DOHH2 (cell line): ENCODE results near the gene PTGS1.

Source experiments
- H3F3A ChIP-seq: fragments of 200-600 bp; sonication (generic), shearing (Covaris generic); 2 replicates; pipeline ENCODE4 v1.6.0; 2016; ENCODE audit warnings: antibody characterized with exemption, mild to moderate bottlenecking; ENCODE audit not compliant: control insufficient read depth, insufficient read depth
- H3K27ac ChIP-seq: fragments of 200-600 bp; sonication (generic); 2 replicates; pipeline ENCODE4 v1.5.1; 2014; ENCODE audit warnings: low read depth, mild to moderate bottlenecking, low read length, moderate library complexity
- H3K27me3 ChIP-seq: fragments of 200-600 bp; sonication (generic); 2 replicates; pipeline ENCODE4 v1.6.1; 2014; ENCODE audit warnings: mild to moderate bottlenecking, low read length, mixed read lengths; ENCODE audit not compliant: control insufficient read depth
- H3K36me3 ChIP-seq: fragments of 200-600 bp; sonication (generic); 2 replicates; pipeline ENCODE4 v1.6.1; 2014; ENCODE audit warnings: mild to moderate bottlenecking, low read length, moderate library complexity, mixed read lengths; ENCODE audit not compliant: control insufficient read depth
- H3K4me1 ChIP-seq: fragments of 200-600 bp; sonication (generic); 2 replicates; pipeline ENCODE4 v1.6.1; 2014; ENCODE audit warnings: mild to moderate bottlenecking, low read length, mixed read lengths; ENCODE audit not compliant: control insufficient read depth
- H3K4me2 ChIP-seq: fragments of 200-600 bp; sonication (generic); 2 replicates; pipeline ENCODE4 v1.6.0; 2014; ENCODE audit warnings: mild to moderate bottlenecking, low read length, moderate library complexity
- H3K4me3 ChIP-seq: fragments of 200-600 bp; sonication (generic); 2 replicates; pipeline ENCODE4 v1.5.1; 2014; ENCODE audit warnings: mild to moderate bottlenecking, low read length, mixed read lengths
- H3K79me2 ChIP-seq: fragments of 200-600 bp; sonication (generic); 2 replicates; pipeline ENCODE4 v1.6.1; 2014; ENCODE audit warnings: mild to moderate bottlenecking, low read length, mixed read lengths; ENCODE audit not compliant: control insufficient read depth
- H3K9me2 ChIP-seq: fragments of 200-600 bp; sonication (generic); replicated peaks from 2 replicates; pipeline ENCODE4 v1.6.1; 2014; ENCODE audit warnings: mild to moderate bottlenecking, low read length, mixed read lengths; ENCODE audit not compliant: control insufficient read depth
- H3K9me3 ChIP-seq: fragments of 200-600 bp; sonication (generic); 2 replicates; pipeline ENCODE4 v1.6.1; 2014; ENCODE audit warnings: antibody characterized with exemption, low read length, mixed read lengths; ENCODE audit not compliant: control insufficient read depth, insufficient read depth
- H4K20me1 ChIP-seq: fragments of 200-600 bp; sonication (generic); 2 replicates; pipeline ENCODE4 v1.6.0; 2014; ENCODE audit warnings: low read depth, mild to moderate bottlenecking, antibody characterized with exemption, low read length, moderate library complexity; ENCODE audit not compliant: control insufficient read depth, insufficient read depth
- EZH2phosphoT487 ChIP-seq: fragments of 200-600 bp; sonication (generic); IDR thresholded peaks from 2 replicates; pipeline ENCODE4 v1.6.1; 2017; ENCODE audit warnings: borderline replicate concordance, mild to moderate bottlenecking, antibody characterized with exemption, low read length, moderate library complexity, mixed read lengths
- TF ChIP-seq, protein P1 (sequence below): fragments of 200-600 bp; sonication (generic); IDR thresholded peaks from one replicate; pipeline ENCODE4 v1.5.1; 2014; ENCODE audit warnings: antibody characterized with exemption, mild to moderate bottlenecking, low read depth, low read length; ENCODE audit not compliant: poor library complexity, severe bottlenecking

PTGS1 gene

DNA sequence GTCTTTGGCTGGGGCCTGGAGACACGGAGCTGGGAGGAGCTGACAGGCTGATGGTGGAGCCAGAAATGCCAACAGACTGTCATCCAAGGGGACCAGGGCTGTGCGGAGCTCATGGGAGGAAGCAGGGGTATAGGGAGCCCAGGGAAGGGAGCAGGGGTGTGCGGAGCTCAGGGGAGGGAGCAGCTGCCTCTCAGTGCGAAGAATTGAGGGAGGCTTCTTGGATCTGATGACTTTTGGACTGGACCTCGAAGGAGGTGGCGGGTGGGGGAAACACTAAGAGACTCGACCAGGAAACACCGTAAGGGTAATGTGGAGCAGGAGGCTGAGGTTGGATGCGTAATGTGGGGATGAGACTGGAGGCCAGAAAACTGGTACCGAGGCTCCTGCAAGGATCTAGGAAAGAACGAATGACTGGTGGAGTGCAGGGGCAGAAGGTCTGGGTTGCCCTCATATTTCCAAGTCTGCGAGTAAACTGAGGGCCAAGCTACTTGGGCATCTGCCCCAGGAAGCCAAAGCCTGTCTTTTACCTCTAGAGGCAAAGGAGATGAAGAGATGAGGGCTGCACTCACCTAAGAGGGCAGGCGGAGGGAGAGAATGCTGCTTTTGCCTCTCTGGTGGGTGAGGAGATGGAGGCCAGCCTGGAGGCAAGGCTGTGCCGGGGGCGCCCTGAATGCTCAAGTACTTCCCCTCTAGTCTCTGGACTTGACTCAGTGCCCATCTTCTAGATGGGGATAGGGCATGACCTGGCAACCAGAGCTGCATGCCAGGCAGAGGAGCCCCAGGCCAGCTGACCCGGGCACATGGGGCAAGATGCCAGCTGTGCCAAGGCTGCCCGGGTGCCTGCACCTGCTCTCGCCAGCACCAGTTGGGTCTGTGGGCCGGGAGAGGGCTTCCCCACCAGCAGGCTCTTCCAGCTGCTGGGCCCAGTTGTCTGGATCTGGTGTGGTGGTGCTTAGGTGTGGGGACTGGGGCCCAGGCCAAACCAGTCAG is 2.3 kb downstream of the PTGS1 start:
- Histone ChIP-seq H3K9me2 (no peaks in the 10 kb centered on the region), H3K4me3 (no peak overlapping the region), H3K27ac (no peak overlapping the region), H3F3A (no peaks in the 10 kb centered on the region), H3K36me3 (no peaks in the 10 kb centered on the region), H3K4me2 (no peak overlapping the region), H3K4me1 (peaks cover 34% of the 10 kb centered on the region), H4K20me1 (no peaks in the 10 kb centered on the region), H3K79me2 (no peaks in the 10 kb centered on the region), H3K27me3 (0 out of 2 replicates have a peak, but pooled peaks cover 6% of the 10 kb centered on the region), H3K9me3 (no peaks in the 10 kb centered on the region)
- no peak for TF ChIP-seq EZH2phosphoT487
- TF ChIP-seq, protein P1, sequence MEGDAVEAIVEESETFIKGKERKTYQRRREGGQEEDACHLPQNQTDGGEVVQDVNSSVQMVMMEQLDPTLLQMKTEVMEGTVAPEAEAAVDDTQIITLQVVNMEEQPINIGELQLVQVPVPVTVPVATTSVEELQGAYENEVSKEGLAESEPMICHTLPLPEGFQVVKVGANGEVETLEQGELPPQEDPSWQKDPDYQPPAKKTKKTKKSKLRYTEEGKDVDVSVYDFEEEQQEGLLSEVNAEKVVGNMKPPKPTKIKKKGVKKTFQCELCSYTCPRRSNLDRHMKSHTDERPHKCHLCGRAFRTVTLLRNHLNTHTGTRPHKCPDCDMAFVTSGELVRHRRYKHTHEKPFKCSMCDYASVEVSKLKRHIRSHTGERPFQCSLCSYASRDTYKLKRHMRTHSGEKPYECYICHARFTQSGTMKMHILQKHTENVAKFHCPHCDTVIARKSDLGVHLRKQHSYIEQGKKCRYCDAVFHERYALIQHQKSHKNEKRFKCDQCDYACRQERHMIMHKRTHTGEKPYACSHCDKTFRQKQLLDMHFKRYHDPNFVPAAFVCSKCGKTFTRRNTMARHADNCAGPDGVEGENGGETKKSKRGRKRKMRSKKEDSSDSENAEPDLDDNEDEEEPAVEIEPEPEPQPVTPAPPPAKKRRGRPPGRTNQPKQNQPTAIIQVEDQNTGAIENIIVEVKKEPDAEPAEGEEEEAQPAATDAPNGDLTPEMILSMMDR = no peak

DNA sequence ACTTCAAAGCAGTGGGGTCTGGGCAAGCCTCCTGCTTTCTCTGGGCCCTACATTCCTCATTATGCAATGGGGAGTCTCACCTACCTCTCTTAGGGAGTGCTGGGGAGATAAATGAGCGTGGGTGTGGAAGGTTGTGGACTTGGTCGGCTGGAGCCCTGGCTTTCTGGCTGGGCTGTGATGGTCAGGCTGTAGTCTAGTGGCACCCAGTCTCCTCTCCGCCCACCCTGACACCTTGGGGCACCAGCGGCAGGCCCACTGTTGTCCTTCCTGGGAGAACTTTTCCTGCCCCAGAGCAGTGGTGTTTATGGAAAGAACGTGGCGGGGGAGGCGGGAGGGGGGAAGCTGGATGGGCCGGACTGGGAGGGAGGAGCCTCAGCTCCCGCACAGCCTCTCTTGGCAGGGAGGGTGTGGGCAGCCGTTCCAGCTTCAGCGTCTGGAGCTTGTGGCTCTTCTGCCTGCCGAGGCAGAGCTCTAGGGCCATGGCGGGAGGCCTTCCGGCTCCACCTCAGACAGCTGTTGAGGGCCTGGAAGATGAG is 4.1 kb downstream of the PTGS1 start:
- H4K20me1 ChIP-seq = no peaks in the 10 kb centered on the region
- H3K9me2 ChIP-seq = no peaks in the 10 kb centered on the region
- H3K36me3 ChIP-seq = no peaks in the 10 kb centered on the region
- H3K79me2 ChIP-seq = no peaks in the 10 kb centered on the region
- H3F3A ChIP-seq = no peaks in the 10 kb centered on the region
- H3K9me3 ChIP-seq = peaks cover 8% of the 10 kb centered on the region
- H3K27me3 ChIP-seq = 0 out of 2 replicates have a peak, but pooled peaks cover 6% of the 10 kb centered on the region
- H3K4me1 ChIP-seq = peaks cover 34% of the 10 kb centered on the region
- no peak overlapping the region for H3K27ac ChIP-seq
- TF ChIP-seq, protein P1 = no peak
- TF ChIP-seq EZH2phosphoT487 = no peak
- no peak overlapping the region for H3K4me2 ChIP-seq
- no peak overlapping the region for H3K4me3 ChIP-seq

DNA sequence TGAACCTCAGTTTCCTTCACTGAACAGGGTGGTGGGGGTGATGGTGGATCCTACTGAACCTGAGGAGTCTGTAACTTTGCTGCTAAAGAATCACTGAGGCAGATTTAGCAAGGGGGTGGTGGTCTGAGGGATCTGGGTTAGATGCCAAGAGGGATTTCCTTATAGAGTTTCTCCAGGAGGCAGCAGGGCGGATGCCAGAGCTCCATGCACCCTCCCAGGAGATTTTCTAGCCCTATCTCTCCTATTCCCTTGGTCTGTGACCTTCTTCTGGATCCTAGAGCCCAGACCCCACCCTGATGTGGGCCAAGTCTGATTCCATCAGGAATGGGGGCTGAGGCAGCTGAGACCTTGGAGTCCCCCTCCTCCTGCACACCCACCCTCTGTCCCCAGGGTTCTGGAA is 6.0 kb downstream of the PTGS1 start:
- Histone ChIP-seq H3K4me3 (no peak overlapping the region), H3K9me3 (peaks cover 10% of the 10 kb centered on the region), H3K9me2 (no peaks in the 10 kb centered on the region), H3K4me2 (no peak overlapping the region), H3K27ac (no peak overlapping the region), H3K4me1 (peaks cover 19% of the 10 kb centered on the region), H3F3A (no peaks in the 10 kb centered on the region), H3K79me2 (no peaks in the 10 kb centered on the region), H3K27me3 (0 out of 2 replicates have a peak, but pooled peaks cover 2% of the 10 kb centered on the region), H3K36me3 (no peaks in the 10 kb centered on the region), H4K20me1 (no peaks in the 10 kb centered on the region)
- TF ChIP-seq EZH2phosphoT487 = no peak
